OCI-M2 (cell line): Measurements from ENCODE around the gene SLMAP.

Experiments
- DNase-seq: peaks from one replicate; lab custom pipeline; 2025; ENCODE audit not compliant: unreplicated experiment; lab: John Stamatoyannopoulos, UW

SLMAP gene

DNA sequence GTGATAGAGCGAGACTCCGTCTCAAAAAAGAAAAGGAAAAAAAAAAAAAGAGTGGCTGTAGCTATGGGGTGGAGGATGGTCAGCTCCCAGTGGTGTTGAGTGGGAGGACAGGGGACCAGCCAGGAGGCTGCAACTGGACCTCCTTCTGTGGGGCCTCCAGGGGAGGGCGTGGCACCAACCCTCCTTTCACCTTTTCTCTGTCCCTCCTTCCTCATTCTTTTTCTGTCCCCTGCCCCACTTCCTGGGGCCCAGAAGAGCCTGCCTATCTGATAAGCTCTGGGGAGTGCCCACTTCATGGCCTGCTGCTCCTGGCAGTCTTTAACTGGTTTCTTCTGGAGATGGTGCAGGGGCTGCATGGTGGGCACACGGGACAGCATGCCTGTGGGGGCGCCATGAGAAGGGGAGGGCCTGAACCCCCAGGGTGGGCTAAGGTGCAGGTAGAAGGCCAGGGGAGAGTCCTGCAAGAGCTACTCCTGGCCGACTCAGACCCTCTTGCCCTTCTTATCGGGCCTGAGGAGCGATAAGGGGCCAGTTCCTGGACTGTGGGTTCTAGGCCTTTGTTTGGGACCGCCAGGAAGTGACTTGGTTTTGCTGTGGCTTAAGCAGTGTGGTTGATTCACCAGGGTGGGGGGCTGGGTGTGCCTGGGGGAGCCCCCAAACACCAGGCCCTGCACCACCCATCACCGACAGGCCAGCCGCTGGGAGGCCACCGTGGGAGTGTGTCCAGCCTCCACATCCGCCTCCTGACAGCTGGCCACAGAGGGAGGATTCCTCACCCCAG is 202.7 kb downstream of the SLMAP start:
- no peak for DNase-seq

DNA sequence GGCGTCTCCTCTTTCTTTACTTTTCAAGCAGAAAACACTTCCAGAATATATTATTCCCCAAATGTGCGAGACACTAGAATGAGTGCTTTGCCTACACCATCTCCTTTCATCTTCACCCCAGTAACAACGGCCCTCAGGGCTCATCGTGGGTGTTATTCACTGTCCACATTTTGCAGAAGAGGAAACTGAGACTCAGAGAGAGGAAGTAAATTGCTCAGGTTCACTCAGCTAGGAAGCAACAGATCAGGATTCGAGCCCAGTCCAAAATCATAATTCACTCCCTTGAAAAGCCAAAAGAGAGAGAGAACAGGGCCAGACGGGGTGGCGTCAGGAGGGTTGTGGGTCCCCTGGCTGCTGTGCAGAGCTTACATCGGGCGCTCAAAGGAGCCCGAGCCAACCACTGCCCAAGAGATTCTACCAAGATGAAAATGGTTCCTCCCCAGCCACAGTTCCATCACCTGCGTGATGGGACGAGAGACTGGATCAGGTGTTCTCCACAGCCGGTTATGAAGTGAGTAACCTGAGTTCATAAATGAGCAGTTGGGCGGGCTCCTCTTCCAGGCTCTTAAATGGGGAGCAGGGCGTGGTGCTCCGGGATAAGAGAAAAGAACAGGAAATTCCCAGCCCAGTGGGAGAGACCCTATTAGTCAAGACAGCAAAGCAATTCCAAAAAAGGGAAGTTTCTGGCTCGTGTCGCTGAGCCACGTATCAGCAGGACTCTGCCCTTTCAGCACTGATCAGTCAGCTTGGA is 203.5 kb downstream of the SLMAP start:
- no peak for DNase-seq

DNA sequence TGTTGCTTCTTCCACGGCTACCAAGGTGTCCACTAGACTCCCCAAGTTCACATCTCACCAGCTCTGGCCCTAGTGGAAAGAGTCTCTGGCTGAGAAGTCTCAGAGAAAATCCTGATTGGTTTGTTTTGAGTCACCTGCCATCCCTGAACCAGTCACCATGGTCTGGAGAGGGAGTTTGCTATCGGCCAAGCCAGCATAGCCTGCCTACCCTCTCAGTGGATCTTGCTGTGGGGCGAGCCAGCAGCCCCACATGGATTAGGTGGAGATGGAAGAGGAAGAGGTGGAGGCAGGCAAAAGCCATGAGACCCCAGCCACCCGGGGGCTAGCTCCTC is 204.0 kb downstream of the SLMAP start:
- no peak for DNase-seq

DNA sequence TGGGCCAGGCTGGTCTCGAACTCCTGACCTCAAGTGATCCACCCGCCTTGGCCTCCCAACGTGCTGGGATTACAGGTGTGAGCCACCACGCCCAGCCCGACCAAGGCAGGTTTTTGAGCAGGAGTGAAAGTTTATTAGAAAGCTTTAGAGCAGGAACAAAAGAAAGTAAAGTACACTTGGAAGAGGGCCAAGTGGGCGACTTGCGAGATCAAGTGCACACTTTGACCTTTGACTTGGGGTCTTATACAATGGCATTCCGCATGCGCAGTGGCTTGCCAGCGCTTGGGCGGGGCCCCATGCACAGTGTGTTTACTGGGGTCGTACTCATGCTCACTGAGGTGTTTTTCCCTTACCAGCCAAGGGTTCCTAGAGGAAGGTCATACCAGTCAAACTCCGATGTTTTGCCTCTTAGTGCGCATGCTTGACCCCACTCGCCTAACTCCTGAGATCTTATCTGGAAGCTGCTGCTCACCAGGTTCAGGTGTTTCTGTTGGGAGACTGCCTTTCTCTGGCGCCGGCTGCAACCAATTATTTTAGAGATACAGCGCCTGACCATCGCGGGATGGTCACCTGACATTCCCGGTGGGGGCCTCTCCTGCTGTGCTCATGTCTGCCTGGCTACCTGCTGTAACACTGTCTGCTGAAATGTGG is 205.2 kb downstream of the SLMAP start:
- no peak for DNase-seq

DNA sequence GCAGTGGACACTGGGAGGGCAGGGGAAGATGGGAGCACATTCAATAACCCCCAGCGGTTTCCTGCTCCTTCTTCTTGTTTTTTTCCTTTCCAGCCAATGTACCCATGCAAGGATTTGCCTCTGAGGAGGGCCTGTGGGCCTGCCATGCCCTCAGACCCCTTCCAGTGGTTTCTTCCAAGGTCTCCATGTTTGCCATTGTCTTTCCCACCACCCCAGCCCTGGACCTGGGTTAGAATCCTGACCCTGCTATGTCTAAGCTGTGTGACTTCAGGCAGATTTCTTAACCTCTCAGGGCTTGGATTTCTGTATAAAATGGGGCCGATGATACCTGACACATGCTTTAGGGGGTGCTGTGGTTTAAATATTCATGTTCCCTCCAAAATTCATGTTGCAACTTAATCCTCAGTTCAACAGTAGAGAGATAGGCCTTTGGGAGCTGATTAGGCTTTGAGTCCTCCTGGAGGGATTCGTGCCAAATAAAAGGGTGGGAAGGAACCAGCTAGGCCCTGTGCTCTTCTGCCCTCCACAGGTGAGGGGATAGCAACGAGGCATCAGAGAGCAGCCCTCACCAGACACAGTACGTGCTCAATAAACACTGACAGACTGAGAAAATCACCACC is 205.8 kb downstream of the SLMAP start:
- DNase-seq = no peak

DNA sequence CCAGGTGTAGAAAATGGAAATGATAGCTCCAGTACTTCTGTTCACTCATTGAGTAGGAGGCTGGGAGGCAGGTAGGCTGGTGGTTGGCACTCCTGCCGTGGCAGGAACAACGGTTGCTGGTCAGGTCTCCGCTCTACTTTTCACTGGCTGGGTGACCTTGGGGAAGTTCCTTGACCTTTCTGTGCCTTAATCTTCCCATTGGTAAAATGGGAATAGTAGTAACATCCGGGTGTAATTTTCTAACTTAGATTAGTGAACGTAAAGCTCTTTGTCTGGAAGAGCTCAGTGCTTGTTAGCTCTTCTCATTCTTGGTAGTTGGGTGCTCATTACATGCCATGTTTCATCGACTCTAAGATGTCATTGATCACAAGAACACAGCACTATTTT is 206.3 kb downstream of the SLMAP start:
- DNase-seq = no peak

DNA sequence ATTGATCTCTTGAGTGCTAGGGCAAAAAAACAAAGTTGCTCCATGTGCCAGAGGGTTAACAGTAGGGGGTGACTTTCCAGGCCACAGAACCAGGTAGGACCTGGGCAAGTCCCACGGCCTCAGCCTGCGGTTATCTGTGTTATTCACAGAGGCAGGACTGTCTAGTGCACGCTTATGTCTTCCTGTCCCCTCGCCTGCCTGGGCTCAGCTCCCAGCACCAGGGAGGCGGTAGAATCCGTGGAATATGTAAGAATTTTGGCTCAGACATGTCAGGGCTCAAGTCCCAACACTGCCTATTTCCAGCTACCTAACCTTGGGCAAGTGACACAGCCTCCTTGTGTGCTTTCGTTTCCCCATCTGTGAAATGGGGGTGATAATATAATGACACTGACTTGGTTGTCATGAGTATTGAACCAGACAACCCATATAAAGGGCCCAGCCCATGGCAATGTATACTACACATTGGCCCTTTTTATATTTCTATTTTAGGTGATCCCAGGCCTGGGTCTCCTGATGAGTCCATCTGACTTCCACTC is 207.8 kb downstream of the SLMAP start:
- DNase-seq = no peak

DNA sequence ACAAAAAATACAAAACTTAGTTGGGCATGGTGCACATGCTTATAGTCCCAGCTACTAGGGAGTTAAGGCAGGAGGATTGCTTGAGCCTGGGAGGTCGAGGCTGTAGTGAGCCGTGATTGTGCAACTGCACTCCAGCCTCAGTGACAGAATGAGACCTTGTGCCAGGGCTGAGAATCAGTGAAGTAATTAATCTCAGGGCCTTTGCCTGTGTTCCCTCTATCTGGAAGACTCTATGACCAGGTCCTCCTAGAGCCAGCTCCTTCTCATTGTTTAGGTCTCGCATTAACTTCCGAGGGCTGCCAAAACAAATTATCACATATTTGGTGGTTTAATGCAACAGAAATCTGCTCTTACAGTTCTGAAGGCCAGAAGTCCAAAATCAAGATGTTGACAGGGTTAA is 210.7 kb downstream of the SLMAP start:
- DNase-seq = no peak

DNA sequence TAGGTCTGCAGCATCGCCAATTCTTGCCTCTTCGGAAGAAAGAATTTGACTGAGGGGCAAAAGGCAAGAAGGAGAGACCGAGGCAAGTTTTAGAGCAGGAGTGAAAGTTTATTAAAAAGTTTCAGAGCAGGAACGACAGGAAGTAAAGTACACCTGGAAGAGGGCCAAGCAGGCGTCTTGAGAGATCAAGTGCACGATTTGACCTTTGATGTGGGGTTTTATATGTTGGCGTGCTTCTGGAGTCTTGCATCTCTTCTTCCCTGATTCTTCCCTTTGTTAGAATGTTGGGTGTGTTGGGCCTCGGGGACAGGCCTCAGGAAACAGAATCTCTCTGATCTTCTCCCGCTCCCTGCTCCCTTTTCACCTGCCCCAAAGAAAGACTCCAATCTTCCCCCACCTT is 211.5 kb downstream of the SLMAP start:
- no peak for DNase-seq

DNA sequence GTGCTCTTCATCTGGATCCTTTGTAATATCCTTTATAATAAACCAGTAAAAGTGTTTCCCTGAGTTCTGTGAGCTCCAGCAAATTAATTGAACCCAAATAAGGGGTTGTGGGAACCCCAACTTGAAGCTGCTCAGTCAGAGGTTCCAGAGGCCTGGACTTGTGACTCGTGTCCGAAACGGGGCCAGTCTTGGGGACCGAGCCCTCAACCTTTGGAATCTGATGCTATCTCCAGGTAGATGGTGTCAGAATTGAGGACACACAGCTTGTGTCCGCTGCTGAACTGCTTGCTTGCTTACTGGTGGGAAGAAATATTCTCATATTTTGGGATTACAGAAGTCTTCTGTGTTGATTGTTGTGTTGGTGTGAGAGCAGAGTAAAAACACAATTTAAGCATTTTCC is 212.4 kb downstream of the SLMAP start:
- DNase-seq = no peak

DNA sequence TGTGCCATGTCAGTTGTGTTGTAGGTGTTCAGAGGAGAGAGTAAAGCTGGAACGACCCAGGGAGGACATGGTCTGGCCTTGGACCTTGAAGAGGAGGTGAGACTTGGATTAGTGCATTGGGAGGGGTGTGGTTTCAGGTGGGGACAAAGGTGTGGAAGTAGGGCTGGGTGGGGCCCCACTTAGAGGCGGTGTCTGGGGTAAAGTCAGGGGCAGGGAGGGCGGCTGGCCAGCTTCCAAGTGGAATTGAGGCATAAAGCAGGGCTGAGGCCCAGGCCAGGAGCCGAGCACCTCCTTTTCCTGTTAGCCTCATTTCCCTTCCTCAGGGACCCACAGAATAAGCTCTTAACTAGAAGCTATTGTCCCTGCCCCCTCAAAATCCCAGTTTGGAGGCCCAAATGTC is 215.9 kb downstream of the SLMAP start:
- no peak for DNase-seq

DNA sequence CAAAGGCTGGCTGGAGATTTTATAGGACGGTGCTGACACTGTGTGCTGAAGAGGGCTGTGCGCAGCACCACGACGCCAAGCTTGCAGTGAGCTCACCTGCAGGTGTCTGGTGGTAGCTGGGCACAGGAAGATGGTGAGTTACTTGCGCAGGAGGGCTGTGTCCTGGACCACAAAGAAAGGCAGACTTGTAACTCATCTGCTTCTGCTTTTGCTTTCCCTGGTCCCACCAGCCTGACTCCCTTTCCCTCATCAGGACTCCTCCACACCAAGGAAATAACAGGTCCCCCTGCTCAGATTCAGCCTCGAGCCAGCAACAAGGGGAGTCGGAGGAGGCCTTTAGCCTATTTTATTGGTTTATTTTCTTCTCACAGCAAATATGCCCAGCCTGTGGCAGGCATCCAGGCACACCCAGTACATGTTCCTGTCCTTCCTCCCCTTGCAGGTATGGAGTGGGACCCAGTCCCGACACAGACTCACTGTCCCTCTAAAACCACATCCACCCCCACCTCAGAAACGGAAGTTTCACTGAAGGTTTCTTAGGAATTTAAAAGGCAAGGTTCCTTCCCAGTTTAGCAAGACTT is 216.5 kb downstream of the SLMAP start:
- DNase-seq = no peak

DNA sequence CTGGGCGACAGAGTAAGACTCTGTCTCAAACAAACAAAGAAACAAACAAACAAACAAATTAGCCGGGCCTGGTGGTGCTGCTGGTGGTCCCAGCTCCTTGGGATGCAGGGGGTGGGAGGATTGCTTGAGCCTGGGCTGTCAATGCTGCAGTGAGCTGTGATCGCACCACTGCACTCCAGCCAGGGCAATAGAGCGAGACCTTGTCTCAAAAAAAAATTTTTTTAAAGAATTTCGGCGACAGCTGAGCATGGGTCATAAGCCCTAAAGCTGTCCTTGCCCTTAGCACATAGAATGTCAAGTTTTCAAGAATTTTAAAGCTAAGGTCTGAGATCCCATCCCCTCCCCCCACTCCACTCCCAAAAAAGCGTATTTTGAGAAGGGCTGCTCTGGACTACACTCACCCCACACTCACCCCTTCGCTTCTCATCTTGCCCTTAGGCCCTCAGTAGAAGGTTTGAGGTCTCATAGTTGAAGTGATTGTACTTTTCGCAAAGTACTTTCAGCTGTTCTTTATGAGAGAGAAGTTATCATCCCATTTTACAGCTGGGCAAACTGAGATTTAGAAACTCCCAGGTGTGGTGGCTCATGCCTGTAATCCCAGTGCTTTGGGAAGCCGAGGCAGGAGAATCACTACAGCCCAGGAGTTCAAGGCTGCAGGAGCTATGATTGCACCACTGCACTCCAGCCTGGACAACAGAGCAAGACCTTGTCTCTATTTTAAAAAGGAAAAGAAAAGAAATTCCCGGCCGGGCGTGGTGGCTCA is 217.8 kb downstream of the SLMAP start:
- no peak for DNase-seq

DNA sequence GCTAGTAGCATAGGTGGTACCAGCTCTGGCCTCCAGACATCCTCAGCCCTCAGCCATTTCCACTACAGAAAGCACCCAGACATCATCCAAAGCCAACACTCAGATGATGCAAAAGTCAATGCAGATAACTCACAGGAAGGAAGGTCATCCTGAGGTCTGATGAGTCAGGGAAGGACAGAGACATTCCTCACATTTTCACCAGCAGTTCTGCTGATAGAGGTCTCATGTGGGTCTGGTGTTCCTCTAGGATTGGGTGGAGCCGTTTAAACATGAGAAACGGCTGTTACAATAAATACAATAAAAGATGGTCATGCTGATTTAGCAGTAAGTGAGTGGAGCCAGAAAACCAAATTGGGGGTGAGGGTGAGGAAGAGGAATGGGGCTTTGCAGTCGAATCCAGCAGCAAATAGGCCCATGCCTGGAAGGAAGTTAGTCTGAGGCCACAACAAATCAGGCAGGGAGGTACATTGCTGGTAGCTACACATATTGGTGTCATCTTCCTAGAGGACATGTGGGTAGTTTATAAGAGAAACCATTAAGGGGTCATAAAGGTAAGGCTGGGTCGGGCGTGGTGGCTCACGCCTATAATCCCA is 218.8 kb downstream of the SLMAP start:
- no peak for DNase-seq

DNA sequence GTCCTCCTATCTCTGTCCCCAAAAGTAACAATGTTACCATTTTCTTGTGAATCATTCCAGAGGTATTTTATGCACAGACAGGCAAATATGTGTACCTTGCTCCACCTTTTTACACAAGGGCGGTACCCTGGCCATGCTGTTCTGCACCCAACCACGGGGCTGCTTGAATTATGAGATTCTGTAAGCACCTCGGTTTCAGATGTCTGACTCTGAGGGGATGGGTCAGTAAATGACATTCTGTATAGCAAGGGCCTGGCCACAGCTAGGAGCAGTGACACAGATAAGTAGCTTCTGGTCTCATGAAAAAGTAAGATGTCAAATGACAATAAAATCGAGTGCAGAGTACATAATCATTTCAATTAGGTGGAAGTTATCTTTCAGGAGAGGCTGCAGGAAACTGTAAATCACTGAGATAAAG is 221.7 kb downstream of the SLMAP start:
- DNase-seq = no peak

DNA sequence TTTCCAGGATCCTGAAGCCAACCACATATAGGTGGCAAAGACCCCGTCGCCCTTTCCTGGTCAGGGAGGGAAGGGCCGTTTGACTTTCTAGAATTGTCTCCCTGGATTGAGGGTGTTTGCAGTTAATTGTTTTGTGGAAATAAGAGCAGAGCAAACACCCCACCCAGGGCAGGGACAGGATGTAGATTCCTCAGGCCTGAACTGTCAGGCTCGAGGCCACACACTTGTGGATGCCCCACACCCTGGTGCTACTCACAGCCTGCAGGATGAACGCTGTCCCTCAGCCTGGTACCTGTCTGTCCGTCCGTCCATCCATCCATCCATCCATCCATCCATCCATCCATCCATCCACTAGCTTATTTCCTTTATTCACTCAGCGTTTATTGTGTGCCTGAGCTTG is 222.2 kb downstream of the SLMAP start:
- DNase-seq = no peak
